ENCODE results near the gene IQSEC3. TPM values are rescaled to one million over a fixed set of nuclear protein-coding genes. Genes with fewer than 3 reads are reported as not detected.

IQSEC3 gene
- total RNA-seq, 1 donor, result 0.21 TPM

DNA sequence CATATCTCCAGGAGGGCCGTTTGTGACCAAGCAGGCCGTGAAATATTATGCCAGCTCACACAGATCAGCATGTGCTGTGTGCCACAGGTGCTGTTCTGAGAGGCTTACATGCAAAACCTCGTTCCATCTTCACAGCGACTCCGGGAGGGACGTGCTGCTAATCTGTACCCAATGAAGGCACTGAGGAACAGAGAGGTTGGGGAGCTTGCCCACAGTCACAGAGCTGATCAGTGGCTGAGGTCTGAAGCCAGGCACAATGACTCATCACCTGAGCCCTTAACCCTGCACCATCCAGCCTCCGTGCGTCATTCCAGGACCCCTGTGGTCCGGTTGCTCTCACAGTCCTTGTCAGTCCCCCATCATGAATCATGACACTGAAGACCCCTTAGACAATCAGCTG lies 80.7 kb downstream of the IQSEC3 start:
- no peaks in the 10 kb centered on the region for H3K9me3 ChIP-seq (ENCODE audit: low read depth, low read length)
- H3K4me3 ChIP-seq (ENCODE audit: low read length), result no peak overlapping the region
- no peaks in the 10 kb centered on the region for H3K4me1 ChIP-seq (ENCODE audit: insufficient read depth, low read length)

DNA sequence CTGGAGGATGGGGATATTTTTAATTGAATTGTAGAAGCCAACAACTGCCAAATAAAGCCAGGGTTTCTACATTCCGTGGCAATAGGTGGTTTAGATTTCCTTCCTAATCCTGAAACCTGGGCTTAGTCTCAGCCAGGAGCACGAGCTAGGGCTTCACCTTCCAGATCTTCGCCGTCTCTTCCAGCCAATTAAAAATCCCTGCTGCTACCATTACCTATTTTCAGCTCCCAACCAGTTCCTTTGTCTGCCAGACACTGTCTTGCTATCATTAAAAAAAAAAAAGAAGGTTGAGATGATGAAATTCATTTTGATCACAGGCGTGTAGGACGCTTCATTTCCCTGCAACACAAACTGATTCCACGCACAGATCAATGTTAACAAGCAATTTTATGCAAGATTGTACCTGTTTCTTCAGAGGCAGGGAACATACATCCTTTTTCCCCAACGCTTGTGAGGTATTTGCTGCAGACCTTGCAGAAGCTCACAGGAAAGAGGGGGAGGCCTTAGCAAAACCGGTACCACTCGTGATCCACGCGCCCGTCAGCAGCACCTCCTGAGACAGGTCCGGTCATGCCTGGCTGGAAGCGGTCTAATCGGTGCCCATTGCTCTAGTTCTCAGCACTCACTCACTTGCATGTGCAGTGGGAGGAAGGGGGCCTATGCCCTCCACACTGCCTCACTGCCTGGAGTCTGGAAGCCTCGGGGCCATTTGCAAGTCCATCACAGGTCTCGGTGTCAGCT lies 82.3 kb downstream of the IQSEC3 start:
- Histone ChIP-seq H3K9me3 (ENCODE audit: low read depth, low read length) (no peaks in the 10 kb centered on the region), H3K4me3 (ENCODE audit: low read length) (no peak overlapping the region), H3K27me3 (ENCODE audit: insufficient read depth, low read length) (no peaks in the 10 kb centered on the region), H3K4me1 (ENCODE audit: insufficient read depth, low read length) (no peaks in the 10 kb centered on the region)

More for the DNA sequence above, 80.7 kb downstream of the IQSEC3 start:
- no peaks in the 10 kb centered on the region for H3K27me3 ChIP-seq (ENCODE audit: insufficient read depth, low read length)

DNA sequence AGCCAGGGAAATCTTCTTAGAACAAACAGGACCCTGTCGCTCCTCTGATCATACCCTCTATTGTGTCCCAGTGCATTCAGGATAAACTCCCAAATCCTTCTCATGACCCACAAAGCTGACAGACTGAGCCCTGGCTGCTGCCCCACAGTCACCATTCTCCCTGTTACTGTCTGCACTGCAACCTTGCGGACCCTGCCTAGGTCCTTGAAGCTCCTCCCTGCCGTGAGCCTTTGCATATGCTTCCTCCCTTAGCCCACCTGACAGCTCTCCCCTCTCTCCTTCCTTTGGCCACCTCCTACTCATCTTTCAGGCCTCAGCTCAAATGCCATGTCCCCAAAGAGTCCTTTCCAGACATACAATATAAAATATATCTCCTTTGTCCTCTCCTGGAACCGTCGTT lies 85.0 kb downstream of the IQSEC3 start:
- Histone ChIP-seq H3K4me1 (ENCODE audit: insufficient read depth, low read length) (no peaks in the 10 kb centered on the region), H3K9me3 (ENCODE audit: low read depth, low read length) (no peaks in the 10 kb centered on the region), H3K27me3 (ENCODE audit: insufficient read depth, low read length) (no peaks in the 10 kb centered on the region), H3K4me3 (ENCODE audit: low read length) (no peak overlapping the region)

DNA sequence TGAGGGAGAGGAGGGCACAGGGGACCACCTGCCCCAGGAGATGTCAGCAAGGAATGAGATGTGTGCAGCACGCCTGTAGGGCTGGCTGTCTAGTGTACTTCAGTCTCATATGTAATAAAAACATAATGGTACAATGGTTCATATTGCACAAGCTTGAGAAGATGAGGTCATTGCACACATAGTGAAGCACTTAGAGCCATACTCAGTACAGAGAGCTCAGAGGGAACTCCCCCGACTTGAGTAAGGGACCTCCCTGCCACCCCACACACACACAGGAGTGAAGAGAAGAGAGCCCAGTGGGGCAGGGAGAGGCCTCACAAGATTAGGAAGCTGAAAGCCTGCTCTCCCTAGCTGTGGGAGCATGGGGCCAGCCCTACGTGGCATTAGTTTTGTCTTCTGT lies 85.9 kb downstream of the IQSEC3 start:
- Histone ChIP-seq H3K9me3 (ENCODE audit: low read depth, low read length) (no peaks in the 10 kb centered on the region), H3K27me3 (ENCODE audit: insufficient read depth, low read length) (no peaks in the 10 kb centered on the region), H3K4me3 (ENCODE audit: low read length) (no peak overlapping the region), H3K4me1 (ENCODE audit: insufficient read depth, low read length) (no peaks in the 10 kb centered on the region)

DNA sequence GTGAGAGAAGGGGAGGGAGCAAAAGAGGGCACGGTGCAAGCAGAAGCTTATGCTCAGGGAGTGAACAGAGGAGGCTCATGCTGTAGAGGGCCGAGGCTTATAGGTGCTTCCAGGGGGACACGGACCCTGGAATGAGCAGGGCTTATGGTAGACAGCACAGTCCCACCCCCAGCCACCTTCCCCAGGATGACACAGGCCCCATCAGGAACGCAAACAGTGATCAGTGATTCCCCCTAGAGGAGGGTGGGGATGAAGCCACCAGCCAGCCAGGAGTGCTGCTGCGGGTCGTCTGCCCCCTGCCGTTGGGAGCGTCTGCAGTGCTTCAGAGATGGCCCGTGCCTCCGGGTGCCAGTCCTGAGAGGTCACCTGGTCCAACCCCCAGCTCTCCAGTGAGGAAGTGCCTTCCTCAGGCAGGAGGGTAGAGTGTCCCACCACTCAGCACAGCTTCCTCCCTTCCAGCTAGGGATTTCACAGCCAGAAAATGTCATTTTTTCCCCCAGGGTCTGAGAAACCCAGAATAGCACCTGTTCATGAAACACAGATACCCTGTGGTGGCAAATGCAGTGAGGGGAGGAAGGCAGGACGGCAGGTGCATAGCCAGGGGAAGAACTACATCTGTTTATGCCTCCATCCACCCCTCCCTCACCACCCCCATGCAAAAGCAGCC lies 86.6 kb downstream of the IQSEC3 start:
- Histone ChIP-seq H3K4me3 (ENCODE audit: low read length) (no peak overlapping the region), H3K27me3 (ENCODE audit: insufficient read depth, low read length) (no peaks in the 10 kb centered on the region), H3K4me1 (ENCODE audit: insufficient read depth, low read length) (no peaks in the 10 kb centered on the region), H3K9me3 (ENCODE audit: low read depth, low read length) (no peaks in the 10 kb centered on the region)

DNA sequence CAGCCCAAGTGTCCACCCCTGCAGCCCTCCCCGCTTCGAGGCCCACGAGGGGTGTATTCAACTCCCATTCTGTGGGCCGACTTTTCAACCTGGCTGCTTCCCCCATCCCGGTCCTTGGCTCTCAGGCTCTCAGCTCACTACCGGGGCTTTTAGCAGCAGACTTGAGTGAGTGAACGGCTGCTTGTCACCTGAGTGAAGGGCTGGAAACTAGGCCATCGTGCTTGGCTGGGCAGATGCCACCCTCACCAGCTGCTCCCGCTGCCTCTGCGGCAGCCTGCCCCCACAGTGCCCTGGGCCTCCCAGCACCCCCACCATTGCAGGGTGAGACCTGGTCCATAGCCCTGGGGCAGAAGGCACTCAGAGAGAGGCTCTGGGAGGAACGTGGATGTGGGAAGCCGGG lies 87.5 kb downstream of the IQSEC3 start:
- no peaks in the 10 kb centered on the region for H3K4me1 ChIP-seq (ENCODE audit: insufficient read depth, low read length)
- H3K4me3 ChIP-seq (ENCODE audit: low read length), result no peak overlapping the region
- H3K27me3 ChIP-seq (ENCODE audit: insufficient read depth, low read length), result no peaks in the 10 kb centered on the region
- H3K9me3 ChIP-seq (ENCODE audit: low read depth, low read length), result no peaks in the 10 kb centered on the region

DNA sequence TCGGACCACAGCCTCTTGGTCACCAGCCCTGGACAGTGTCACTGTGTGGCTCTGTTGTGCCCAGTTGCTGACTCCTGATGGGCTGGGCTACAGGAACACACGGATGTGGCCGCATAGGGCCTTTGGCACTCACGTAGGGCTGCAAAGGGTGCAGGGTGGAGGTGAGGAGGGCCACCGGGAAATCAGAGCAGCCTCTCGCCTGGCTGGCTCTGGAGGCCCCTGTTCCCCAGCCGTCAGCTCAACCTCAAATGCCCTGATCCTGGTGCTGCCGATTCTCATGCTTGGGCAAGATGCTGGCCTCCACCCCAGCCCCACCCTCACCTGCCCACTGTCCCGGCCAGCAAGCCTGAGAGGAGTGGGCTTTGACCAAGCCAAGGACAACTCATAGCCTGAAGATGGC lies 88.4 kb downstream of the IQSEC3 start:
- H3K4me3 ChIP-seq (ENCODE audit: low read length), result no peak overlapping the region
- H3K4me1 ChIP-seq (ENCODE audit: insufficient read depth, low read length), result no peaks in the 10 kb centered on the region
- no peaks in the 10 kb centered on the region for H3K27me3 ChIP-seq (ENCODE audit: insufficient read depth, low read length)
- no peaks in the 10 kb centered on the region for H3K9me3 ChIP-seq (ENCODE audit: low read depth, low read length)

DNA sequence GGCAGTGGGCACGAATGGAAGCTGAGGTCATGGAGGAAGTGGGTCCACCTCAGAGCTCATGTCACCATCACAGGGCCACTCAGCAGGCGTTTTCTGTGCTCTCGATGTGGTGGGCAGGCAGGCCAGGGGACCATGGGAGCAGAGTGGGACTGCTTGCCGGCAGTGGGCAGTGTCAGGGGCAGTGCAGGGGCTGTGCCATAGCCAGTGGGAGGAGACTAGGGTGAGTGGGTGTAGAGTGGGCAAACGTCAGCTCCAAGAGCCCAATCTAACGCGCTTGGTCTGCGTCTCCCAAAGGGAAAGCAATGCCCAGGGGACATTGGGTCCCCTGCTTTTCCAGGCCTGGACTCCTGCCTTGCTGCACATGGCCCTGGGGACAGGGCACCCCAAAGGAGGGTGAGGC lies 89.1 kb downstream of the IQSEC3 start:
- no peaks in the 10 kb centered on the region for H3K9me3 ChIP-seq (ENCODE audit: low read depth, low read length)
- no peaks in the 10 kb centered on the region for H3K4me1 ChIP-seq (ENCODE audit: insufficient read depth, low read length)
- H3K4me3 ChIP-seq (ENCODE audit: low read length), result no peak overlapping the region
- no peaks in the 10 kb centered on the region for H3K27me3 ChIP-seq (ENCODE audit: insufficient read depth, low read length)

DNA sequence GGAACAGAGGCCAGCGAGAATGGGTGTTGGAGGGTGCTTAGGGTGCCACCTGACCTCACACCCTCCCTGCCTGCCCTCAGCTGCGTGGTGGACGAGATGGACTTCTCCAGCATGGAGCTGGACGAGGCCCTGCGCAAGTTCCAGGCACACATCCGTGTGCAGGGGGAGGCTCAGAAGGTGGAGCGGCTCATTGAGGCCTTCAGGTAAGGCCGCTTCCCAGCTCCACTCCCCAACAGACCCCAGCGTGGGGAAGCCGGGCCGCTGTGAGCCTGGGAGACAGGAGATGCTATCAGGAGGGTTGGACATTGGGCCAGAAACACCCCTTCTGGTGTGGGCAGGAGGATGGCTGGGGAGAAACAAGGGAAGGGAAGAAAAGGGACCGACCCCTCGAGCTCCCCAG lies 90.4 kb downstream of the IQSEC3 start:
- no peaks in the 10 kb centered on the region for H3K9me3 ChIP-seq (ENCODE audit: low read depth, low read length)
- no peak overlapping the region for H3K4me3 ChIP-seq (ENCODE audit: low read length)
- no peaks in the 10 kb centered on the region for H3K4me1 ChIP-seq (ENCODE audit: insufficient read depth, low read length)
- no peaks in the 10 kb centered on the region for H3K27me3 ChIP-seq (ENCODE audit: insufficient read depth, low read length)

DNA sequence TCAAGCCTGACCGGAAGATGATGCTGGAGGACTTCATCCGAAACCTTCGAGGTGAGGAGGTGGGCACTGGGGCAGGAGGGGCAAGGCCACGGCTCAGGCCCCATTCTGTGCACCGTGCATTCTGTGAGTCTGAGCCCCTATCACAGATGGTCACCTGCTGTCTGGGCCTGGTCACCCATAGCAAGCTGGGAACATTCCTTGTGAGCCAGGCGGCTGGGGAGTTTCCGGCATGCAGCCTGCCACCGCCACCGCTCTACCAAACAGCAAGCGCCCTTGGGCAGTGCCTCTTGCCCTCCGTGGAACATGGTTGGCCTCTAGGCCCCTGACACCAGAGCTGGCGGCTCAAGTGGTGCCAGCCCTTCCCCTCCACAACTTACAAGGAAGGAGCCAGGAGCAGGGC lies 91.1 kb downstream of the IQSEC3 start:
- Histone ChIP-seq H3K9me3 (ENCODE audit: low read depth, low read length) (no peaks in the 10 kb centered on the region), H3K27me3 (ENCODE audit: insufficient read depth, low read length) (no peaks in the 10 kb centered on the region), H3K4me1 (ENCODE audit: insufficient read depth, low read length) (no peaks in the 10 kb centered on the region), H3K4me3 (ENCODE audit: low read length) (no peak overlapping the region)

DNA sequence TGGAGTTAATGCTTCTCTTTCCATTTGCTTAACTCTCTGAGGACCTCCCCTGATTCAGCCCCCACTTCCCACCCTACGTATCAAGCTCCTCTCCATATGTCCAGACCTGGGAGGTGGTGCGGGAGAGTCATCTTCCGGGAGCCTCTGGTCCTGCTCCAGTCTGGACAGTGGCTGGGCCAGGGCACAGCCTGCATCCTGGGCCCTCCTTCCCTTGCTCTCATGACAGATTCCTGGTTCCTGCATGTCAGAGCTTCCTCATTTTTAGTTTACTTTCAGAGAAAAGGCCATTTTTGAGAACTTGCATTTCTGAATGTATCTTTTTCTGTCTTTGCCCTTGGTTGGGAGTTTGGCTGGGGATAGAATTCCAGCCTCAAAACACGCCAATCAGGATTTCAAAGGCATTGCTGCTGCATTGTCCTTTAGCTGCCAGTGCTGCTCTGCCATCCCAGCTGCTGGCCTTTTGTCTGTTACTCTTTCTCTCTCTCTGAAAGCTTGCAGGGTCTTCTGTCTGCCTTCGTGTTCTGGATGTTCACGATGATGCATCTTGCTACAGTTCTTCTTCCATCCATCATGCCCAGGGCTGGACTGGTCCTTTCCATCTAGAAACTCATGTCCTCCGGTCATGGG lies 92.7 kb downstream of the IQSEC3 start:
- H3K27me3 ChIP-seq (ENCODE audit: insufficient read depth, low read length), result no peaks in the 10 kb centered on the region
- no peaks in the 10 kb centered on the region for H3K4me1 ChIP-seq (ENCODE audit: insufficient read depth, low read length)
- no peak overlapping the region for H3K4me3 ChIP-seq (ENCODE audit: low read length)
- no peaks in the 10 kb centered on the region for H3K9me3 ChIP-seq (ENCODE audit: low read depth, low read length)

DNA sequence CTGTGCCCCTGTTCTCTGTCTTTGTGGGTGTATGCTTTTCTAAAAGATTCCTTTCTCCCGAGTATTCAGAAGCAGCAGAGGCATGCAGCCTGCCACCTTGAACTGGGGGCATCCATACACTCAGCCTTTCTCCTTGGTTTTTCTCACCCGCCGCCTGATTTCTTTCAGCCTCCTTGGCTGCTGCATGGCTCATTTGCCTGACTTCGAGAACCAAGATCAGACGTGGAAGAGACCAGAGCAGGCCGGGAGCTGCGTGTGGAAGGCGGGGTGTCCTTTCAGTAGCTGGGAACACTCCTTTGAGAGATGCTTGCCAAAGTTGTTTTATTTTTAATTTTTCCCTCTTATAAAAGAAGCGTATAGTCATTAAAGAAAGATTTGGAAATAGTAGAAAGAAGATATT lies 94.3 kb downstream of the IQSEC3 start:
- Histone ChIP-seq H3K27me3 (ENCODE audit: insufficient read depth, low read length) (no peaks in the 10 kb centered on the region), H3K9me3 (ENCODE audit: low read depth, low read length) (no peaks in the 10 kb centered on the region), H3K4me1 (ENCODE audit: insufficient read depth, low read length) (no peaks in the 10 kb centered on the region), H3K4me3 (ENCODE audit: low read length) (no peak overlapping the region)

DNA sequence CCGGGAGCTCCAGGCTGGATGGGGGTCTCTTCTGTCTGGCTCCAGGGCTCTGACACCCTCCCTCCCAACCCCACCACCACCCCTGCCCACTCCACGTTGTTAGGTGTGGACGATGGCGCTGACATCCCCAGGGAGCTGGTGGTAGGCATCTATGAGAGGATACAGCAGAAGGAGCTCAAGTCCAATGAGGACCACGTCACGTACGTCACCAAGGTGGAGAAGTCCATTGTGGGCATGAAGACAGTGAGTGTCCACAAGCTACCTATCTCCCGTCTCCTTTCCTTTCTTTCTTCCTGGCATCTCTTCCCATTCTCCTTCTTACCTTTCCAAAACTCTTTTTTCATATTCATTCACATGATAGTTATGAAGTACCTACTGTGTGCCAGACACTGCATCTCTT lies 95.3 kb downstream of the IQSEC3 start:
- H3K4me3 ChIP-seq (ENCODE audit: low read length), result no peak overlapping the region
- H3K27me3 ChIP-seq (ENCODE audit: insufficient read depth, low read length), result no peaks in the 10 kb centered on the region
- no peaks in the 10 kb centered on the region for H3K4me1 ChIP-seq (ENCODE audit: insufficient read depth, low read length)
- H3K9me3 ChIP-seq (ENCODE audit: low read depth, low read length), result no peaks in the 10 kb centered on the region

DNA sequence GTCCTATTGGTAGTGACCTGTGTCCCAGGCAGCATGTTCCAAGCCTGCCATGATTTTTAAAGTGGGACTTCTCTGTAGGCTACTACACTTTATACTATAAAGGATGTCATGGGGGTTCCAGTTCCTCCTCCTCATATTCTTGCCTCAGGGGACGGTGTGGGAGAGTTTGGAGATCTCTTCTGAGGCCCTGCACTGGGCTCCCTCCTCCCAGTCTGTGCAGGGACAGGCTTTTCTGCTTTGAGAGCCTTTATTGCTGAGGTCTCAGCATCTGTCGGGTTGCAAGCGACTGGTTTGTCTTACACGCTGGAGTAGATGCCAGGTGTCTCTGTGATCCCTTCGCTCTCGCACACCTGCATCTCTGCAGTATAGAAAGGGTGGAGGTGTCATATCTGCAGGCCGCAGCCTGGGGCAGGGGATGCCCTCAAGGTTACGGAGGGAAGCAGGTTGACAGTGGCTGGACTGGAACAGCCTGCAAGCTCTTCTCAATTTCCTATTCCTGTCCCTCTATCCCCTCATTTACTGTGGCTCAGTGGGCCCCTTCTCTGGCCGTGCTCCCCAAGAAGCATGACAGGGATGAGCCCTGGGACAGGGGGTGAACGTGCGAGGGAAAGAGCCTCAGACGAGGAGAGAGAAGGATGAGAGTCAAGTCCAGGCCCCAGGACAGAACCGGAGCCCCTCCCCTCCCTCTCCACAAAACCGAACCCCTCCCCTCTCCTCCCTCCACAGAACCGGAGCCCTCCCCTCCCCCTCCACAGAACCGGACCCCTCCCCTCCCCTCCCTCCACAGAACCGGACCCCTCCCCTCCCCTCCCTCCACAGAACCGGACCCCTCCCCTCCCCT lies 96.1 kb downstream of the IQSEC3 start:
- no peaks in the 10 kb centered on the region for H3K4me1 ChIP-seq (ENCODE audit: insufficient read depth, low read length)
- no peaks in the 10 kb centered on the region for H3K9me3 ChIP-seq (ENCODE audit: low read depth, low read length)

DNA sequence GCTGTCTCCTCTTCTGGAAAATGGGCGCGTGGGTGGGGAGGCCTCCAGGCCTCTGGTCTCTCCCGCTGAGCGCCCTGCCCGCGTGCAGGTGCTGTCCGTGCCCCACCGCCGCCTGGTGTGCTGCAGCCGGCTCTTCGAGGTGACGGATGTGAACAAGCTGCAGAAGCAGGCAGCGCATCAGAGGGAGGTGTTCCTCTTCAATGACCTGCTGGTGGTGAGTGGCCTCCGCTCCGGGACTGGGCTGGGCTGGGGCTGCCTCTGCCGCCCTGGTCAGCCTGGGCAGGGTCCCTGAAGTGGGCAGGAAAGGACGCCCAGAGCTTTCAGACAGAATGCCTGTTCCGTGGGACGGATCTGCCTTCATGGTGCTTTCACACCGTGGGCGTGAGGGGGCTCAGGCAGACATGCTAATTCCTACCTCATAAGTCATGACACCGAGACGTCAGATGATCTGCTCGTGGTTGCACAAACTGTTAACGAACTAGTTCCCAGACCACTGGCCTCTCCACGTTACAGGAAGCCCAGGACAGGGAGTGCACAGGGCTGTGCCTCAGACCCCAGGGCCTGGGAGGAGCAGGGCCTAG lies 96.9 kb downstream of the IQSEC3 start:
- no peaks in the 10 kb centered on the region for H3K27me3 ChIP-seq (ENCODE audit: insufficient read depth, low read length)
- H3K4me1 ChIP-seq (ENCODE audit: insufficient read depth, low read length), result no peaks in the 10 kb centered on the region
- no peaks in the 10 kb centered on the region for H3K9me3 ChIP-seq (ENCODE audit: low read depth, low read length)
- no peak overlapping the region for H3K4me3 ChIP-seq (ENCODE audit: low read length)

More for the DNA sequence above, 96.1 kb downstream of the IQSEC3 start:
- H3K27me3 ChIP-seq (ENCODE audit: insufficient read depth, low read length), result no peaks in the 10 kb centered on the region
- no peak overlapping the region for H3K4me3 ChIP-seq (ENCODE audit: low read length)

All from mononuclear cell (primary cell).